Loucy (cell line): ENCODE results near the gene EEFSEC.

Experiments
- H2AFZ ChIP-seq: fragments of 200-600 bp; sonication (generic); 2 replicates; pipeline ENCODE4 v1.6.0; 2016; ENCODE audit warnings: antibody characterized with exemption, mild to moderate bottlenecking, low read length, moderate library complexity
- H3F3A ChIP-seq: fragments of 200-600 bp; 2 replicates; pipeline ENCODE4 v1.6.0; 2016; ENCODE audit warnings: antibody characterized with exemption, low read depth, mild to moderate bottlenecking
- H3K27me3 ChIP-seq: fragments of 200-600 bp; sonication (generic); 2 replicates; pipeline ENCODE4 v1.6.1; 2014; ENCODE audit warnings: low read length, mild to moderate bottlenecking; ENCODE audit not compliant: insufficient read depth, poor library complexity, severe bottlenecking
- H3K36me3 ChIP-seq: fragments of 200-600 bp; sonication (generic); 2 replicates; pipeline ENCODE4 v1.6.1; 2016; ENCODE audit warnings: low read length; ENCODE audit not compliant: insufficient read depth
- H3K4me1 ChIP-seq: fragments of 200-600 bp; sonication (generic); 2 replicates; pipeline ENCODE4 v1.5.1; 2014; ENCODE audit warnings: low read length, mild to moderate bottlenecking; ENCODE audit not compliant: insufficient read depth, poor library complexity, severe bottlenecking
- H3K4me2 ChIP-seq: fragments of 200-600 bp; sonication (generic); 2 replicates; pipeline ENCODE4 v1.6.0; 2014; ENCODE audit warnings: antibody characterized with exemption, low read length, low read depth, mild to moderate bottlenecking; ENCODE audit not compliant: poor library complexity, severe bottlenecking
- H3K4me3 ChIP-seq: fragments of 200-600 bp; sonication (generic); 2 replicates; pipeline ENCODE4 v1.5.1; 2014; ENCODE audit warnings: low read length, mild to moderate bottlenecking, mixed read lengths; ENCODE audit not compliant: poor library complexity, severe bottlenecking
- H3K79me2 ChIP-seq: fragments of 200-600 bp; sonication (generic); 2 replicates; pipeline ENCODE4 v1.6.1; 2014; ENCODE audit warnings: low read length; ENCODE audit not compliant: insufficient read depth
- H3K9ac ChIP-seq: fragments of 200-600 bp; sonication (generic); 2 replicates; pipeline ENCODE4 v1.6.0; 2014; ENCODE audit warnings: mild to moderate bottlenecking, low read depth, low read length, moderate library complexity; ENCODE audit not compliant: poor library complexity, severe bottlenecking
- H3K9me2 ChIP-seq: fragments of 200-600 bp; sonication (generic); replicated peaks from 2 replicates; pipeline ENCODE4 v1.6.1; 2016; ENCODE audit warnings: low read depth, low read length, mixed read lengths
- H3K9me3 ChIP-seq: fragments of 200-600 bp; sonication (generic); 2 replicates; pipeline ENCODE4 v1.6.1; 2014; ENCODE audit warnings: mild to moderate bottlenecking, antibody characterized with exemption, low read length, low read depth; ENCODE audit not compliant: insufficient read depth
- H4K20me1 ChIP-seq: fragments of 200-600 bp; sonication (generic); 2 replicates; pipeline ENCODE4 v1.6.0; 2014; ENCODE audit warnings: antibody characterized with exemption, low read length, mild to moderate bottlenecking; ENCODE audit not compliant: insufficient read depth, poor library complexity, severe bottlenecking
- CTCF ChIP-seq: fragments of 200-600 bp; sonication (generic); conservative IDR thresholded peaks from 2 replicates; pipeline ENCODE4 v1.5.1; 2014; ENCODE audit warnings: mild to moderate bottlenecking, antibody characterized with exemption, low read length
- EZH2phosphoT487 ChIP-seq: fragments of 200-600 bp; IDR thresholded peaks from 2 replicates; pipeline ENCODE4 v1.6.1; 2018; ENCODE audit warnings: antibody characterized with exemption, mild to moderate bottlenecking, moderate library complexity, borderline replicate concordance

EEFSEC gene

GRCh38 chr3:128317698-128318231, 164.5 kb downstream of the EEFSEC start:
- no peaks in the 10 kb centered on the region for H3K9me2 ChIP-seq
- H3K9me3 ChIP-seq: no peaks in the 10 kb centered on the region
- H3K79me2 ChIP-seq: no peaks in the 10 kb centered on the region

GRCh38 chr3:128318275-128318941, 165.1 kb downstream of the EEFSEC start:
- TF ChIP-seq CTCF: 0 out of 2 replicates have a peak, but pooled peaks have one; percentile 0
- no peak for TF ChIP-seq EZH2phosphoT487
- H2AFZ ChIP-seq: no peak overlapping the region
- H3K9me3 ChIP-seq: no peaks in the 10 kb centered on the region
- H3K4me2 ChIP-seq: no peak overlapping the region
- H3K27me3 ChIP-seq: no peaks in the 10 kb centered on the region
- peaks cover 3% of the 10 kb centered on the region; the same call in 1 of the 2 replicates for H3K36me3 ChIP-seq
- H3K79me2 ChIP-seq: no peaks in the 10 kb centered on the region
- no peak overlapping the region for H3K9ac ChIP-seq
- no peaks in the 10 kb centered on the region for H3F3A ChIP-seq
- peaks cover 36% of the 10 kb centered on the region for H3K4me1 ChIP-seq
- H3K9me2 ChIP-seq: no peaks in the 10 kb centered on the region
- H4K20me1 ChIP-seq: no peaks in the 10 kb centered on the region
- H3K4me3 ChIP-seq: no peak overlapping the region

More at GRCh38 chr3:128317698-128318231, 164.5 kb downstream of the EEFSEC start:
- Histone ChIP-seq H3K4me2 (peak overlapping the region; percentile 42), H3K4me1 (peaks cover 36% of the 10 kb centered on the region), H2AFZ (no peak overlapping the region), H3K27me3 (no peaks in the 10 kb centered on the region), H4K20me1 (no peaks in the 10 kb centered on the region), H3F3A (no peaks in the 10 kb centered on the region), H3K4me3 (no peak overlapping the region), H3K36me3 (peaks cover 3% of the 10 kb centered on the region; the same call in 1 of the 2 replicates), H3K9ac (peak overlapping the region; percentile 56)
- TF ChIP-seq EZH2phosphoT487: no peak
- TF ChIP-seq CTCF: 0 out of 2 replicates have a peak, but pooled peaks have one; percentile 18

GRCh38 chr3:128319107-128319506, 165.8 kb downstream of the EEFSEC start:
- Histone ChIP-seq H3K36me3 (peaks cover 3% of the 10 kb centered on the region; the same call in 1 of the 2 replicates), H3K4me2 (no peak overlapping the region), H4K20me1 (no peaks in the 10 kb centered on the region), H3F3A (no peaks in the 10 kb centered on the region), H3K4me3 (no peak overlapping the region), H3K9me2 (no peaks in the 10 kb centered on the region), H2AFZ (no peak overlapping the region), H3K9ac (no peak overlapping the region), H3K79me2 (no peaks in the 10 kb centered on the region), H3K9me3 (no peaks in the 10 kb centered on the region), H3K4me1 (peaks cover 32% of the 10 kb centered on the region), H3K27me3 (no peaks in the 10 kb centered on the region)
- TF ChIP-seq EZH2phosphoT487: no peak
- no peak for TF ChIP-seq CTCF
